ENCODE data around the gene CNTN4.

CNTN4 gene

DNA sequence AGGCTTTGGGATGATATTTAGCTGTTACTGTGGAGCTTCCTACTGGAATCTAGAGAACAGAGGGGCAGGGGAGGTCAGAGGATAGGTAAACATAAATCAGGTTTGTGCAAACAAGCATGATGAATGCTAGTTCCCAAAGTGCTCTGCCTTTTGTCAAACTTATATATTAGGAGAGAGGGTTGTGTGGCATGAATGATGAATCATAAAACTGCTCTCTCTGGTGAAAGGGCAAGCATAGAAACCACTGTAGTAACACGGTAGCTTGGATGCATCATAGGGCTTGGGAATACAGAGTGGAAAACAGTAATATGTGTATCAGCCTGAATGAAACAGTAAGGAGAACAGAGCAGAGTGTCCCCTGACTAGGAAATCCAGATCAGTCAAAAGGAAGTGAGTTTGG, 524.8 kb downstream of the CNTN4 start:
- DNase-seq, result no peak

DNA sequence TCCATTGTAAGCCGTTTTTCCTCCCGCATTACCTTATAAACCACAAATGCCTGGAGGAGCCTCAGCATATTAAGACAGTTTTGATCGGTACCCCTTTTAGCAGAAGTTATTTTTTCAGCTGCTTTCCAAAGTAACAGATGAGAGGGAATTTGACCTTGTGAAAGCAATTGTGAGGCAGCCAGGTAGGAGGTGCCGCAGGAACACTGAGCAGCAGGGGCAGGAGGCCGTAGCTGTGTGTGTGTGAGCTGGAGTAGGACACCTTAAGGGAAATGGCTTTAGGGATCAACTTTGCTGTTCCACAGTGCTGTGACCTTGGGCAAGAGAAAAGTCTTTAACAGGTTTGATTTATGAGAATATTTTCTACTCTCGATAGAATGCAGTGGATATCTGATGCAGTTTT, 529.5 kb downstream of the CNTN4 start:
- DNase-seq, result no peak

DNA sequence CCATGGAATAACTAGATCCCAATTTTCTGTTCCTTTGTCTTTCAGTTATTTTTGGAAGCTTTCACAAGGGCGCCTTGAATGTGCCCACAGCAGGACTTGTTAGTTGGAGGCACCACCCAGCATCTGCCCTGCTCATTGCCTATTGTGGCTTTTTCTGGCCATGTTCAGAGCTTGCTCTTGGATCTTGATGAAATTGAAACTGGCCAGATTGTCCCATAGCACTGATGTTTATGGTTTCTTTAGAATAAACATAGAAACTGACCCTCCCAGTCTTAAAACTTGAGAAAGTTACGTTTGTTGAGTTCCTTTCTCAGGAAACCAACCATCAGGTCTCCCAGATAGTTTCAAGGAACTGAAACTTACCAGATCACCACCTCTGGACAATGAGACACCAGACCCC, 536.8 kb downstream of the CNTN4 start:
- no peak for DNase-seq

GRCh38 chr3:2643606-2644005, 544.9 kb downstream of the CNTN4 start:
- DNase-seq, result no peak

- no peak for DNase-seq
Measured at GRCh38 chr3:2645001-2645400, 546.3 kb downstream of the CNTN4 start.

DNA sequence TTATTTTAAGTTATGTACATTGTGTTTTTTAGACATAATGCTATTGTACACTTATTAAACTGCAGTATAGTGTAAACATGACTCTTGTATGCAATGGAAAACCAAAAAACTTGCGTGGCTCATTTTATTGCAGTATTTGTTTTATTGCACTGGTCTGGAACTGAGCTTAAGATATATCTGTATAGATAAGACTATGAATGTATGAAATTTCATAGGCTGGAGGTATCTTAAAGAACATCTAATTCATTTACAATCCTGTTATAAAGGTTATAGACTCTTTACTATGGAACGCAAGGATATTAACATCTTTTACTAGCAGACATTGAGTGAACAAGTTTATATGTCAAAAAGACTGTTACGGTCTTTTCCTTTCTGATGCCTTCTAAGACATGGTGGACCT, 552.1 kb downstream of the CNTN4 start:
- DNase-seq, result no peak

DNA sequence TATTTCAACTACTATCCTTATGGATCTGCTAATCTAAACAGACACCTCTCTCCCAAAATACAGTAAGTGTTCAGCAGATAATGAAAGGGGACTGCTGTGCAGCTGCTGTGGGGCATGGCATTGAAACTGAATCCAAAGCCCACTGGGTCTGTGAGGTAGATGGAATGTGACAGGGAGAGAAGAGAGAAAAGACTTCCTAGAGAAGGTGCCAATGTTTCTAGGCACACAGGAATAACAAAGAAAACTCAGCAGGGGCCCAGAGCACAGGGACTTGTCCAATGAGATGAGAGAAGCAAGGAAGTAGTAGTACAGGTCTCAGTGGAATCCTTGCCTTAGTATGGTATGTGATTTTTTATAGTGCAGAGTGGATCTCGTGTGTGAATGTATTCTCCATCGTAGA, 553.7 kb downstream of the CNTN4 start:
- DNase-seq, result no peak

- no peak for DNase-seq
Measured at GRCh38 chr3:2653706-2654105, 555.0 kb downstream of the CNTN4 start.

DNA sequence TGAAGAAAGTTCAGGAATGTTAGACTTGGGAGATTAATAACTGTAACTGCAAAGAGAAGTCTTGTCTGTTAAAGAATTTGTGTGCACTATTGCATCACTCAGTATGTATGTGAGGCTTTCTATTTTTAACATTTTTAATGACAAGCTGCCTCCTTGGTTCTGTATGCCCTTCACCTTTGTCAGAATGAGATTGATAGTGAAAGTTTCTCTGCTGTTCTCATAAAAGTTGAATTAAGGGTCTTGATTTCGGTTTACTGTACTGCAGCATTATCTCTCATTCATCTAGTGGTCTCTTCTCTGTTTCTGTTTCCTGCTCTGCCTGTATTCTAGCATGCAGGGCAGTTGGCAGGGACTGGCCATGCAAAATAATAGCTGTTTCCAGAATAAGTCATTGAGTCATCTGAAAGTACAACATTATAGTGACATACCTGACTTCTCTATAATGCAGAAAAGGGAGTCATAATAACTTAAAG, 556.6 kb downstream of the CNTN4 start:
- no peak for DNase-seq

DNA sequence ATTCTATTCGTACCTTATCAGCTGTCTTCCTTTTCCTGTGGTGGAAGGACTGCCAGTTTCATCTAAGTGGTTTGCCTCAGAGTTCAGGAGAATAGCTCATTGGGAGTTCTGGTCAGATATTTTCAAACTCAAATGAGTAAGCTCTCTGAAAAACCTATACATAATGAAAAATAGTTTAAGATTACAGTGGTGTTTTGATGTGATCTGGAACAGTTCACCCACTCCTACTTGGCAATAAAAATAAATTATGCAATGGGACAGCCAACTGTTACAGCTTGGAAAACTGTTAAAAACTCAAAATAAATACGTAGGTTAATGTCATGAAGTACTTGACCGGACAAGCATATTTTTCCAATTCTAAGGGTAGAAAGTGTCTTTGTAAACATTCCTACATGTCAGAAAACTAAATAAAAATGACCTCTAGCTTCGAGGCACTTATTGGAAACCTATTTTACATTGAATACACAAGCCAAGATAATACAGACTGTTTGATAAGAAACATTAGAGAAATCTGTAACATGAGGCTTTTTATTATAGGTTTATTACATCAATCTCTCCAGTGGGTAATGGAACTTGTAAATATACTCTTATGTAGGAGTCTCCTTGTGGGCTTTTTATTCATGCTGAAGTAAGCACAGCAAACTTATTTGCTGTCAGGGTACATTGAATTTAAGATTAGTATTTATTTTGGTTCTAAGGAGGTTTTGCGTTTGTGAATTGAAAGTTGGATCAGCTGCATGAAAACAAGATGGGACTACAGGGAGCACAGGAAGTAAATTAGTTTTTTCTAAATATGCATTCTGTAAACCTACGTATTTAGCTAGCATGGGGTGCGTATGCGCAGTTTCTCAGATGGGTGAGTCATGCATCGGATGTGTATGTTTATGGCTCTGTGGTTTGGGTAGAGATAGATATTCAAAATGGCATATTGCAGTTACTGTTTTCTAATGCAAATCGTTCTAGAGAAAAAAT, 558.4 kb downstream of the CNTN4 start:
- DNase-seq, result no peak

DNA sequence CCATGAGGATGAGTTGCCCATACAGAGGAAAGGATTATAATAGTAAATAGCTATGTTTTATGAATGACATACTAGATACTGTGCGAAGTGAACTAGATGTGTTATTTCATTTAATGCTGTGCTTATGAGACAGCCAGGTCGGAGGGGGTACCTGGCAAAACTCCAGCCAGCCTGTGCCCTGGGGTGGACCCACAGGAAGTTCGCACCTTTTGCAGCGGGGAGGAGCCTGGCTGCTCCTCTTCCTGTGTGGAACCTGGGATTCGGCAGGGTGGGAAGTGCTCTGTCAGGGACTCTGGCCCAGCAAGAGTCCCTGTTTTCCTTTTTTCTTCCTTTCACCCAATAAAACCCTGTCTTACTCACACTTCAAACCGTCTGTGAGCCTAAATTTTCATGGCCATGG, 559.3 kb downstream of the CNTN4 start:
- no peak for DNase-seq

GRCh38 chr3:2659896-2660295, 561.2 kb downstream of the CNTN4 start:
- DNase-seq, result no peak

- no peak for DNase-seq
Measured at GRCh38 chr3:2661078-2661477, 562.4 kb downstream of the CNTN4 start.

DNA sequence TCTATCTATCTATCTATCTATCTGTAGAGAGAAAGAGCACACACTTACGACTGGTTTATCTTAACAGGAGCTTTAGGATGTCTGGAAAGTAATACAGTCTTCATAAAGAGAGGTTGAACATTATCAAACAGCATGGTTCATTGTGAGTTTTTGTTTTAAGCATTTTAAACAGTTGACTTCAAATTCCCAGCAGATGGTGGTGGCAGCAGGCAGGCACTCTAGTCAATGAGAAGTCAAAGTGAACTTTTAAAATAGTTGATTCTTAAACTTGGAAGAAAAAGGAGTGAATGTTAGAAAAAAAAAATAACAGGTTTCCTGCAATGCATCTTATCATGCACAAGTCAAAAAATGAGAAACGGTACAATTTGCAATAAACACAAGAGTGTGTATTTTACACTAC, 578.8 kb downstream of the CNTN4 start:
- DNase-seq, result no peak

- no peak for DNase-seq
Measured at GRCh38 chr3:2680236-2680635, 581.6 kb downstream of the CNTN4 start.

GRCh38 chr3:2684046-2684445, 585.4 kb downstream of the CNTN4 start:
- no peak for DNase-seq

DNA sequence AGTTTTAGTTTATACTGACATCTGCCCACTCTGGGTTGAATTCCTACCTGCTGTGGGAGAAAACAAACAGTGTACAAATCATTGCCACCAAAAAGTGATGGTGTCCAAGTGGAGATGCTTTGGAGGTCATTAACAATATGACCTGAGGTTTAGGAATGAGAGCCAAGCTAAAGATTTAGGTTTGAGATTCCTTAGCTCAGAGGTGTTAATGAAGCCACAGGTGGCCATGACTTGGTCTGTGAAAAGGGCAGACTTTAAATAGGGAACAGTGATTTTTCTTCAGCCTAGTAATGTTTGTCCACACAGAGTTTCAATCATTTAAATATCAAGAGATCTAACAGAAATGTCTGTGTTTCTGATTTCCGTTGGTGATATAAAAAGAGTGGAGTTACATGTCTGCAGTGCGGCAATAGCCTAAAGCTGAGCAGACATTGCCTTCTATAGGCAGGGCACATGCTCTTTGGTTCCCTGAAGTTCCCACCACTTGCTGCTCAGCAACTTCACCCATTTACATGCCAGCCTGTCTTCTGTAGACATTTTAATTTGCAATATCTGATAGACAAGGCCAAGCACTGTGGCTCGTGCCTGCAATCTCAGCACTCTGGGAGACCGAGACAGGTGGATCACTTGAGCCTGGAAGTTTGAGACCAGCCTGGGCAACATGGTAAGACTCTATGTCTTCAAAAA, 588.3 kb downstream of the CNTN4 start:
- DNase-seq, result no peak

GRCh38 chr3:2697589-2697988, 598.9 kb downstream of the CNTN4 start:
- no peak for DNase-seq

- no peak for DNase-seq
Measured at GRCh38 chr3:2701471-2701870, 602.8 kb downstream of the CNTN4 start.

DNA sequence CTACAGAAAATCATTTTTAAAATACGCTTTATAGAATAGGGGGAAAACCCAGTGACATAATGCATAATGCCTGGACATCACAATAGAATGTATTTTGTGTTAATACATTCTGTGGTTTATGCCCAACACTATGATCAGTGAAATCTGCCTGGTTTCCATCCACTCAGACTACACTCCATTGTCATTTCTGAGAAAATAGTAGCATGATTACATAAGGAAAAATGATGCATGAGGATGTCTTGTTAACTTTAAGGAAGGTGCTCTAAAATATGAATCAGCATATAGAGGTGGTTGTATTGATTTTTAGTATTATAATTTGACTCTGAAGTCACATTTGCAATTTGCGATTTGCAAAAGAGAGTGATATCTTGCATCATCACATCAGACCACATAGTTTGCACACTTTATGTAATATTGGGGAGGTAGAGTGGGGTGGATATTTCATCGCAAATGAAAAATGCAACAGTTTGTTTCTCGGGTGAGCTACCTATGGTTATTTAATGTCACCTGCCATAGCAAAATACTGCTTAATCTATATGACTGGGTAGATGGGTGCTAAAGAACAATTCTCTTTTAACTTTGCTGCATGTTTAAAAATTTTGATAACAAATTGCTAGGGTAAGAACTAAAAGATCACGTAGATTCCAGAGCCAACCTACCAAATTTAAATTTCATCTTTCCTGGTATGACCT, 607.6 kb downstream of the CNTN4 start:
- no peak for DNase-seq

DNA sequence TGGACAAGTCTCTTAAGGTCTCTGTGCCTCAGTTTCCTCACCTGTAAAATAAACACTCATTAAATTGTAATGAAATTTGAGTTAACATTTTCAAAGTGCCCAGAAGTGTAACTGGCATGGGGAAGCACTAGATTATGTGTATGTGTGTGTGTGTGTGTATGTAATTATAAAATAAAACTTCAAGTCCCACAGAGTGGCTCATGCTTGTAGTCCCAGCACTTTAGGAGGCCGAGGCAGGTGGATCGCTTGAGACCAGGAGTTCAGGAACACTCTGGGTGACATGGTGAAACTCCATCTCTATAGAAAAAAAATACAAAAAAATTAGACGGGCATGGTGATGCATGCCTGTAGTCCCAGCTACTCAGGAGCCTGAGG, 608.2 kb downstream of the CNTN4 start:
- no peak for DNase-seq

- no peak for DNase-seq
Measured at GRCh38 chr3:2711081-2711480, 612.4 kb downstream of the CNTN4 start.

- no peak for DNase-seq
Measured at GRCh38 chr3:2713923-2714322, 615.3 kb downstream of the CNTN4 start.

DNA sequence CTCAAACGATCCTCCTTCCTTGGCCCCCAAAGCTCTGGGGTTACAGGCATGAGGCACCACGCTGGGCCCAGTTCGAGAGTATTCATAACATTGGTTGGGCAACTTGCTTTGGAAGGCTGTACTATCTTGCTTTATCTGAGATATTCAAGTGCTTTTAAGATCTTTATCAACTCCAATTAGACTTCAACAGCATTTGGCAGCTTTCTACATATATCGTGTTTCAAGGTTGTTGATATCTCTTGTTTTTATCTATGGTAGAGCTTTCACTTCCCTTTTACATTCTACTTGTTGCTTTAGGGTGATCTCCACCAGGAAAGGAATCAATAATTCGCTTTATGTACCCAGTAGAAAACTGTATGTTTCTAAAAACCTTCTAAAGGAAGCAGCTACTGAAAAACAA, 616.2 kb downstream of the CNTN4 start:
- DNase-seq, result no peak

Measured in NCI-H510A (cell line).